ENCODE data around the gene KCNB1. TPM values are rescaled to one million over a fixed set of nuclear protein-coding genes. Genes with fewer than 3 reads are reported as not detected.

KCNB1 gene
- total RNA-seq, 1 experiment from 2014 or later = 0.09 TPM

GRCh38 chr20:49319208-49319809 lies 163.2 kb downstream of the KCNB1 start:
- no peaks in the 10 kb centered on the region for H3K36me3 Mint-ChIP-seq (ENCODE audit: insufficient read depth, unreplicated experiment)
- Histone ChIP-seq H3K36me3 (ENCODE audit: control insufficient read depth, insufficient read depth, low read length) (no peaks in the 10 kb centered on the region), H3K9me3 (no peaks in the 10 kb centered on the region), H3K4me3 (ENCODE audit: low read depth, low read length) (no peak overlapping the region), H3K4me1 (no peaks in the 10 kb centered on the region), H3K27me3 (replicated peaks; ENCODE audit: control insufficient read depth, insufficient read depth, low read length) (no peaks in the 10 kb centered on the region)
- TF ChIP-seq CTCF (IDR thresholded peaks at IDR 0.05; ENCODE audit: insufficient read depth in 1 of 2, low read depth in 1 of 2, low read length in 1 of 2, severe bottlenecking in 1 of 2, unreplicated experiment in 1 of 2) = no peak
- intact Hi-C loops (cut with micrococcal nuclease; ENCODE audit: unreplicated experiment) = no loop called here
- no TSS peak for BruUV-seq (replicated peaks)
- no peak overlapping the region for H3K27ac Mint-ChIP-seq (ENCODE audit: unreplicated experiment)
- H3K27me3 Mint-ChIP-seq (ENCODE audit: insufficient read depth, unreplicated experiment) = peaks cover 7% of the 10 kb centered on the region
- no peak for DNase-seq
- H3K4me3 Mint-ChIP-seq (ENCODE audit: unreplicated experiment) = no peak overlapping the region
- CTCF ChIA-PET = interaction anchor here (0.6 to 2.1 kb wide), 7 partner anchors 12 to 190 kb away, joined by 3 to 101 read pairs (median 4); no protein-coding TSS in a partner anchor
- POLR2A ChIA-PET = interaction anchor here (1.5 to 1.6 kb wide), 2 partner anchors 41 to 100 kb away, joined by 4 to 15 read pairs; partner anchors contain the start of genes DDX27 and ZNFX1
- no peaks in the 10 kb centered on the region for H3K9me3 Mint-ChIP-seq (ENCODE audit: unreplicated experiment)
- H3K4me1 Mint-ChIP-seq (ENCODE audit: low read depth, unreplicated experiment) = no peaks in the 10 kb centered on the region

- H3K36me3 Mint-ChIP-seq (ENCODE audit: insufficient read depth, unreplicated experiment) = no peaks in the 10 kb centered on the region
- no peaks in the 10 kb centered on the region for H3K4me1 Mint-ChIP-seq (ENCODE audit: low read depth, unreplicated experiment)
- ChIA-PET CTCF (interaction anchor here (0.6 to 2.1 kb wide), 6 partner anchors 13 to 165 kb away, joined by 3 to 101 read pairs (median 4); no protein-coding TSS in a partner anchor), POLR2A (no interaction called here)
- Histone ChIP-seq H3K27me3 (replicated peaks; ENCODE audit: control insufficient read depth, insufficient read depth, low read length) (no peaks in the 10 kb centered on the region), H3K4me1 (no peaks in the 10 kb centered on the region), H3K36me3 (ENCODE audit: control insufficient read depth, insufficient read depth, low read length) (no peaks in the 10 kb centered on the region), H3K4me3 (ENCODE audit: low read depth, low read length) (no peak overlapping the region), H3K9me3 (no peaks in the 10 kb centered on the region)
- H3K4me3 Mint-ChIP-seq (ENCODE audit: unreplicated experiment) = no peak overlapping the region
- DNase-seq = no peak
- peaks cover 7% of the 10 kb centered on the region for H3K27me3 Mint-ChIP-seq (ENCODE audit: insufficient read depth, unreplicated experiment)
- BruUV-seq (replicated peaks) = no TSS peak
- TF ChIP-seq CTCF (IDR thresholded peaks at IDR 0.05; ENCODE audit: insufficient read depth in 1 of 2, low read depth in 1 of 2, low read length in 1 of 2, severe bottlenecking in 1 of 2, unreplicated experiment in 1 of 2) = no peak
- intact Hi-C loops (cut with micrococcal nuclease; ENCODE audit: unreplicated experiment) = no loop called here
- no peaks in the 10 kb centered on the region for H3K9me3 Mint-ChIP-seq (ENCODE audit: unreplicated experiment)
- H3K27ac Mint-ChIP-seq (ENCODE audit: unreplicated experiment) = no peak overlapping the region
Measured at GRCh38 chr20:49318430-49319207, 163.8 kb downstream of the KCNB1 start.

DNA sequence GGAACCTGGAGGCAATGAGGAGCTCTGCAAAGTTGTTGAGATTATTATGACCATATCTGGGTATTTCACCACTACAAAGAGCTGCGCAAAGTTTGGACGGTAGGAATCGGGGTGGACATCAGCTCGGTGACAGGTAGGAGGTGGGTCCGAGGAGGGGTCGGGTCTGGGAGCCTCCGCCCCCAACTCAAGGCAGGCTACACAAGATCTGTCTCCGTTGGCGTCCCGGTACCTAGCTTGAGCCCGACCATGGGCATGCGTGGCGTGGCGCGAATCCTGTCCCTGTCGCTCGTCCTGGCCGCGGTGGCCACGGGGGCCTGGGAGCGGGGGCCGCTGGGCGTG lies 164.4 kb downstream of the KCNB1 start:
- Mint-ChIP-seq H3K36me3 (ENCODE audit: insufficient read depth, unreplicated experiment) (no peaks in the 10 kb centered on the region), H3K4me3 (ENCODE audit: unreplicated experiment) (no peak overlapping the region), H3K27ac (ENCODE audit: unreplicated experiment) (no peak overlapping the region), H3K9me3 (ENCODE audit: unreplicated experiment) (no peaks in the 10 kb centered on the region), H3K4me1 (ENCODE audit: low read depth, unreplicated experiment) (no peaks in the 10 kb centered on the region), H3K27me3 (ENCODE audit: insufficient read depth, unreplicated experiment) (peaks cover 7% of the 10 kb centered on the region)
- H3K27me3 ChIP-seq (replicated peaks; ENCODE audit: control insufficient read depth, insufficient read depth, low read length) = no peaks in the 10 kb centered on the region
- intact Hi-C loops (cut with micrococcal nuclease; ENCODE audit: unreplicated experiment) = no loop called here
- ChIA-PET POLR2A (no interaction called here), CTCF (interaction anchor here (1.0 kb wide), 1 partner anchor 72 kb away, joined by 4 read pairs; no protein-coding TSS in a partner anchor)
- TF ChIP-seq CTCF (IDR thresholded peaks at IDR 0.05; ENCODE audit: insufficient read depth in 1 of 2, low read depth in 1 of 2, low read length in 1 of 2, severe bottlenecking in 1 of 2, unreplicated experiment in 1 of 2) = no peak
- no TSS peak for BruUV-seq (replicated peaks)
- no peak overlapping the region for H3K4me3 ChIP-seq (ENCODE audit: low read depth, low read length)
- no peak for DNase-seq
- H3K9me3 ChIP-seq = no peaks in the 10 kb centered on the region
- no peaks in the 10 kb centered on the region for H3K4me1 ChIP-seq
- no peaks in the 10 kb centered on the region for H3K36me3 ChIP-seq (ENCODE audit: control insufficient read depth, insufficient read depth, low read length)

Measured in Caco-2 (cell line).